ENCODE results near the gene LTBP1.

- TF ChIP-seq, protein P1, sequence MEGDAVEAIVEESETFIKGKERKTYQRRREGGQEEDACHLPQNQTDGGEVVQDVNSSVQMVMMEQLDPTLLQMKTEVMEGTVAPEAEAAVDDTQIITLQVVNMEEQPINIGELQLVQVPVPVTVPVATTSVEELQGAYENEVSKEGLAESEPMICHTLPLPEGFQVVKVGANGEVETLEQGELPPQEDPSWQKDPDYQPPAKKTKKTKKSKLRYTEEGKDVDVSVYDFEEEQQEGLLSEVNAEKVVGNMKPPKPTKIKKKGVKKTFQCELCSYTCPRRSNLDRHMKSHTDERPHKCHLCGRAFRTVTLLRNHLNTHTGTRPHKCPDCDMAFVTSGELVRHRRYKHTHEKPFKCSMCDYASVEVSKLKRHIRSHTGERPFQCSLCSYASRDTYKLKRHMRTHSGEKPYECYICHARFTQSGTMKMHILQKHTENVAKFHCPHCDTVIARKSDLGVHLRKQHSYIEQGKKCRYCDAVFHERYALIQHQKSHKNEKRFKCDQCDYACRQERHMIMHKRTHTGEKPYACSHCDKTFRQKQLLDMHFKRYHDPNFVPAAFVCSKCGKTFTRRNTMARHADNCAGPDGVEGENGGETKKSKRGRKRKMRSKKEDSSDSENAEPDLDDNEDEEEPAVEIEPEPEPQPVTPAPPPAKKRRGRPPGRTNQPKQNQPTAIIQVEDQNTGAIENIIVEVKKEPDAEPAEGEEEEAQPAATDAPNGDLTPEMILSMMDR (IDR thresholded peaks at IDR 0.05), result no peak
- no peak for TF ChIP-seq JUN (IDR thresholded peaks at IDR 0.05)
- TF ChIP-seq KDM1A (IDR thresholded peaks at IDR 0.05; ENCODE audit: low read depth), result no peak
- TF ChIP-seq POLR2A (IDR thresholded peaks at IDR 0.05; ENCODE audit: low read length), result no peak
- TF ChIP-seq ESRRA (IDR thresholded peaks at IDR 0.05; ENCODE audit: borderline replicate concordance, low read length), result no peak
- no peak for TF ChIP-seq HOXB13 (CRISPR knock-in tag; IDR thresholded peaks at IDR 0.05; ENCODE audit: low read depth)
- TF ChIP-seq SREBF2 (IDR thresholded peaks at IDR 0.05), result no peak
These were observed 186.8 kb downstream of the LTBP1 start for GRCh38 chr2:33133454-33133952.
